Mucosa of descending colon (tissue), 3 donors: ENCODE results near the gene UST. TPM values are rescaled to one million over a fixed set of nuclear protein-coding genes. Genes with fewer than 3 reads are reported as not detected.

Experiments used
- ATAC-seq: fragments of 200-7000 bp; cut with Tn5 transposase; one replicate; pipeline ENCODE4 v1.9.1; 2020; ENCODE audit warnings: mild to moderate bottlenecking, moderate library complexity
- DNase-seq, 3 donors: peaks; one replicate each; pipeline ENCODE4 v3.0.0-alpha.2; 2020
- H3K36me3 ChIP-seq: fragments of 200-600 bp; one replicate; pipeline ENCODE4 v1.8.0; 2021; ENCODE audit warnings: low read depth, mild to moderate bottlenecking
- H3K4me1 ChIP-seq: fragments of 200-600 bp; one replicate; pipeline ENCODE4 v1.8.0; 2021; ENCODE audit warnings: low read depth, mild to moderate bottlenecking
- H3K4me3 ChIP-seq: fragments of 200-600 bp; one replicate; pipeline ENCODE4 v1.8.0; 2021; ENCODE audit warnings: mild to moderate bottlenecking
- H3K9me3 ChIP-seq: fragments of 200-600 bp; one replicate; pipeline ENCODE4 v1.8.0; 2021; ENCODE audit warnings: mild to moderate bottlenecking
- CTCF ChIP-seq: fragments of 200-600 bp; IDR thresholded peaks from one replicate; pipeline ENCODE4 v1.8.0; 2022; ENCODE audit warnings: antibody characterized with exemption, mild to moderate bottlenecking
- intact Hi-C, 2 donors: fragments of 100-400 bp; cut with DNase I in 1 of 2; cut with micrococcal nuclease in 1 of 2; formaldehyde crosslinking; loops; one replicate each; pipeline versions ENCODE4 v1.11.0 to v1.11.1; 2022; cut with DNase I, micrococcal nuclease
- total RNA-seq, 3 donors: library from RNA; stranded (reverse); fragmentation: NEBNext Ultra II Directional in 2 of 3; extraction: Animal tissue kit (Norgen Biotek cat#: 25700) in 2 of 3; gene quantifications; one replicate each; pipeline versions ENCODE4 v1.2.1 to v1.2.4, GENCODE V29; 2021 to 2023
- donor health status: DM: no; HTN: no; CAD: no; lungs with moderate emphysema.
- donor health status: DM: no; HTN: no; CAD: no.
- donor health status: DM: no; HTN: yes; CAD: no.

UST gene
- total RNA-seq, 3 donors from 2014 or later = 1.1 to 16.2 (median 2.1) TPM

GRCh38 chr6:148700741-148701311 lies 46.0 kb upstream of the UST start:
- Histone ChIP-seq H3K36me3 (no peaks in the 10 kb centered on the region), H3K9me3 (no peaks in the 10 kb centered on the region), H3K4me3 (no peak overlapping the region), H3K4me1 (peaks cover 7% of the 10 kb centered on the region)
- peak in 1 of 3 donors; percentile 21 for DNase-seq
- ATAC-seq = peak; percentile 71
- intact Hi-C loops = no loop called here
- TF ChIP-seq CTCF = no peak

GRCh38 chr6:148701375-148701774 lies 45.5 kb upstream of the UST start:
- Histone ChIP-seq H3K4me1 (peaks cover 7% of the 10 kb centered on the region), H3K36me3 (no peaks in the 10 kb centered on the region), H3K9me3 (no peaks in the 10 kb centered on the region), H3K4me3 (no peak overlapping the region)
- no peak for DNase-seq
- no peak for TF ChIP-seq CTCF
- no peak for ATAC-seq
- intact Hi-C loops = no loop called here

GRCh38 chr6:148703900-148704299 lies 42.9 kb upstream of the UST start:
- intact Hi-C loops = no loop called here
- ATAC-seq (no peak), DNase-seq (no peak)
- Histone ChIP-seq H3K36me3 (no peaks in the 10 kb centered on the region), H3K4me3 (no peak overlapping the region), H3K9me3 (no peaks in the 10 kb centered on the region), H3K4me1 (peaks cover 7% of the 10 kb centered on the region)
- TF ChIP-seq CTCF = no peak

- Histone ChIP-seq H3K36me3 (no peaks in the 10 kb centered on the region), H3K4me3 (no peak overlapping the region), H3K9me3 (no peaks in the 10 kb centered on the region), H3K4me1 (peaks cover 7% of the 10 kb centered on the region)
- no peak for DNase-seq
- intact Hi-C loops = no loop called here
- TF ChIP-seq CTCF = no peak
- ATAC-seq = no peak
Observed at GRCh38 chr6:148704400-148705246, 42.2 kb upstream of the UST start.

GRCh38 chr6:148708707-148709106 lies 38.1 kb upstream of the UST start:
- intact Hi-C loops = no loop called here
- Histone ChIP-seq H3K36me3 (no peaks in the 10 kb centered on the region), H3K9me3 (peaks cover 8% of the 10 kb centered on the region), H3K4me1 (no peaks in the 10 kb centered on the region), H3K4me3 (no peak overlapping the region)
- no peak for TF ChIP-seq CTCF
- ATAC-seq (no peak), DNase-seq (no peak)
